A673 (cell line): ENCODE measurements around the gene IGFL3. TPM values are rescaled to one million over a fixed set of nuclear protein-coding genes. Genes with fewer than 3 reads are reported as not detected.

Experiments
- BruUV-seq: library from RNA; stranded (reverse); fragments of 400-500 nt; replicated peaks from 2 replicates; lab custom pipeline; 2021; lab: Mats Ljungman, UMichigan
- CTCF ChIA-PET: fragments of 300-600 bp; sonication (Branson Sonifier 250); formaldehyde crosslinking; loops from one replicate; lab custom pipeline; 2022; ENCODE audit warnings: antibody characterized with exemption; lab: Charles Lee
- POLR2A ChIA-PET: fragments of 300-600 bp; sonication (Branson Sonifier 250); formaldehyde crosslinking; loops from one replicate; lab custom pipeline; 2022; ENCODE audit warnings: antibody characterized with exemption; ENCODE audit not compliant: low non-redundant PET; lab: Charles Lee
- DNase-seq: peaks from one replicate; pipeline ENCODE4 v3.0.0-alpha.2; 2015; ENCODE audit warnings: low spot score
- H3K27ac ChIP-seq: fragments of 200-600 bp; sonication (generic); 2 replicates; pipeline ENCODE4 v1.5.1; 2016; ENCODE audit warnings: mixed run types, low read depth, mild to moderate bottlenecking, mixed read lengths, antibody characterized with exemption, low read length; ENCODE audit not compliant: poor library complexity, severe bottlenecking
- H3K27me3 ChIP-seq: fragments of 200-600 bp; sonication (generic); replicated peaks from 2 replicates; pipeline ENCODE4 v1.6.1; 2017; ENCODE audit warnings: mixed run types, low read depth, mild to moderate bottlenecking, mixed read lengths, antibody characterized with exemption, low read length; ENCODE audit not compliant: insufficient read depth, poor library complexity
- H3K36me3 ChIP-seq: fragments of 200-600 bp; sonication (generic); 2 replicates; pipeline ENCODE4 v1.6.1; 2016; ENCODE audit warnings: mixed run types, mild to moderate bottlenecking, mixed read lengths, antibody characterized with exemption, low read length; ENCODE audit not compliant: insufficient read depth, poor library complexity, severe bottlenecking
- H3K4me1 ChIP-seq: fragments of 200-600 bp; sonication (generic); 2 replicates; pipeline ENCODE4 v1.6.1; 2017; ENCODE audit warnings: mixed run types, mild to moderate bottlenecking, mixed read lengths, antibody characterized with exemption, low read length; ENCODE audit not compliant: insufficient read depth, poor library complexity, severe bottlenecking
- H3K4me3 ChIP-seq: fragments of 200-600 bp; sonication (generic); 2 replicates; pipeline ENCODE4 v1.5.1; 2016; ENCODE audit warnings: low read depth, mixed run types, mild to moderate bottlenecking, mixed read lengths, low read length; ENCODE audit not compliant: poor library complexity, severe bottlenecking
- H3K9me3 ChIP-seq: fragments of 200-600 bp; sonication (generic); 2 replicates; pipeline ENCODE4 v1.6.1; 2016; ENCODE audit warnings: mixed run types, low read depth, mild to moderate bottlenecking, mixed read lengths, antibody characterized with exemption, low read length; ENCODE audit not compliant: poor library complexity, severe bottlenecking
- EZH2 ChIP-seq: fragments of 200-600 bp; sonication (generic); IDR thresholded peaks from 2 replicates; pipeline ENCODE4 v1.6.1; 2017; ENCODE audit warnings: borderline replicate concordance, low read depth, mild to moderate bottlenecking, mixed read lengths, antibody characterized with exemption, low read length; ENCODE audit not compliant: poor library complexity, severe bottlenecking
- intact Hi-C: fragments of 100-400 bp; cut with micrococcal nuclease; formaldehyde crosslinking; loops from one replicate; pipeline ENCODE4 v1.10.0; 2022; ENCODE audit not compliant: unreplicated experiment
- total RNA-seq: library from RNA; stranded (reverse); gene quantifications from 2 replicates; pipeline ENCODE4 v1.2.3, GENCODE V29; 2021
- TF ChIP-seq, protein P1 (sequence below): fragments of 300-800, 200-600 bp; sonication (generic); conservative IDR thresholded peaks from 2 replicates; pipeline ENCODE4 v1.5.1; 2017; ENCODE audit warnings: low read depth, mild to moderate bottlenecking, antibody characterized with exemption, low read length, moderate library complexity, mixed read lengths

The IGFL3 gene
- total RNA-seq, 1 experiment from 2014 or later, result not detected

DNA sequence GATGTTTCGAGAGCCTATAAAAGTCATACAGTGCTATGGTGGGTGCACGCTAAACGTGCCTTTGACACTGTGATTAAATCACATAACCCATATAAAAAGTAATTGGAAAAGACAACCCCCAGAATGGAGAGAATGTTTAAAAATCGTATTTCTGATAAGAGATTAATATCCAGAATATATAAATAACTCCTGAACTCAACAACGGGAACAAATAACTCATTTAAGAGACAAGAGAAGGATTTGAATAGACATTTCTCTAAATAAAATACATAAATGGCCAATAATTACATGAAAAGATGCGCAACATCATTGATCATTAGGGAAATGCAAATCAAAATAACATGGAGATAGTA lies 46.7 kb downstream of the IGFL3 start:
- H3K27me3 ChIP-seq, result peaks cover 37% of the 10 kb centered on the region
- peak overlapping the region; percentile 57 for H3K4me3 ChIP-seq
- no peak overlapping the region for H3K27ac ChIP-seq
- TF ChIP-seq EZH2, result no peak
- TF ChIP-seq, protein P1, sequence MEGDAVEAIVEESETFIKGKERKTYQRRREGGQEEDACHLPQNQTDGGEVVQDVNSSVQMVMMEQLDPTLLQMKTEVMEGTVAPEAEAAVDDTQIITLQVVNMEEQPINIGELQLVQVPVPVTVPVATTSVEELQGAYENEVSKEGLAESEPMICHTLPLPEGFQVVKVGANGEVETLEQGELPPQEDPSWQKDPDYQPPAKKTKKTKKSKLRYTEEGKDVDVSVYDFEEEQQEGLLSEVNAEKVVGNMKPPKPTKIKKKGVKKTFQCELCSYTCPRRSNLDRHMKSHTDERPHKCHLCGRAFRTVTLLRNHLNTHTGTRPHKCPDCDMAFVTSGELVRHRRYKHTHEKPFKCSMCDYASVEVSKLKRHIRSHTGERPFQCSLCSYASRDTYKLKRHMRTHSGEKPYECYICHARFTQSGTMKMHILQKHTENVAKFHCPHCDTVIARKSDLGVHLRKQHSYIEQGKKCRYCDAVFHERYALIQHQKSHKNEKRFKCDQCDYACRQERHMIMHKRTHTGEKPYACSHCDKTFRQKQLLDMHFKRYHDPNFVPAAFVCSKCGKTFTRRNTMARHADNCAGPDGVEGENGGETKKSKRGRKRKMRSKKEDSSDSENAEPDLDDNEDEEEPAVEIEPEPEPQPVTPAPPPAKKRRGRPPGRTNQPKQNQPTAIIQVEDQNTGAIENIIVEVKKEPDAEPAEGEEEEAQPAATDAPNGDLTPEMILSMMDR, result no peak
- no peaks in the 10 kb centered on the region for H3K9me3 ChIP-seq
- ChIA-PET POLR2A (no interaction called here), CTCF (interaction anchor here (0.6 to 3.3 kb wide), 18 partner anchors 9 to 583 kb away, joined by 3 to 43 read pairs (median 4); partner anchors contain the start of genes CCDC61, DACT3, MYPOP and RSPH6A)
- no TSS peak for BruUV-seq
- H3K4me1 ChIP-seq, result peaks cover 22% of the 10 kb centered on the region
- no peaks in the 10 kb centered on the region for H3K36me3 ChIP-seq
- intact Hi-C loops, result loop anchor here (1.0 to 10.0 kb wide), 4 partner anchors 48 to 437 kb away; no protein-coding TSS in a partner anchor
- DNase-seq, result no peak

DNA sequence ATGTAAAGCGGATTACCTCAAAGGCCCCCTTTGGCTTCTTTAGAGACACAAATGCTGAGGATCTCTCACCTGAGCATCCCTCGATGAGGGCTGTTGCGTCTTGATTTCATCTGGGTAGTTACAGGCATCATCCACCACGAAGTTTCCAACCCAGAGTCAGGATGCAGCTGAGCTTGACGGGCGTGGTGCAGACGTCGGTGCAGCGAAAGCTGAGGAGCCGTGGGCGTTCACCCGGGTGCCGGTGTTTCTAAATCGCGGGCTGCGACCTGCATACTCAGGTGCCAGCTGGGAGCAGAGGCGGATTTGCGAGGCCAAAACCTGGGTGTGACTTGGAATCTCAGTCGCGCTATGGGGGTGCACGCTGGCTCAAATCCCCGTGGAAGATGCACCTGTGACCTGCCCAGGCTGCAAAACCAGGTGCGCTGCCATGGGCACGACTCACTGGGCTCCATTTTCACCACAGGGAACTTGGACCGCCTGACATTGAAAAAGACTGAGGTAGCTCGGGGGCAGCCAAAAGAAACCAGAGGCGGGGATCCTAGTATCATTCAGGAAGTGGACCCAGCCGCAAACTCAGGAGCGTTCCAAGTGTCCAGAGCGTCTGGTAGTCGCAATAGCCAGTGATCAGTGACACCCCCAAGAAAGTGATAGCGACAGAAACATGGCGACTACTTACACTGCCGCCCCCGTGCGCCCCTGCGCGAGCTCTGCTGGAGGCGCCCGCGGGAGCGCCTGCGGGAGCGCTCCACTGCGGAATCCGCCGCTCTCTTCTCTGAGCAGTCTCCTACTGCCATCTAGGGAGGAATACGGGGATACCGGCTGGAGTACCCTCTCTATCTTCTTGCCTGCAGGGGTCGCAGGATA lies 47.3 kb downstream of the IGFL3 start:
- H3K9me3 ChIP-seq, result no peaks in the 10 kb centered on the region
- H3K36me3 ChIP-seq, result no peaks in the 10 kb centered on the region
- TF ChIP-seq, protein P1, result peak; percentile 99
- TF ChIP-seq EZH2, result no peak
- no peak overlapping the region for H3K27ac ChIP-seq
- H3K27me3 ChIP-seq, result peaks cover 39% of the 10 kb centered on the region
- intact Hi-C loops, result loop anchor here (1.0 to 10.0 kb wide), 3 partner anchors 48 to 438 kb away; no protein-coding TSS in a partner anchor
- CTCF ChIA-PET, result interaction anchor here (0.6 to 3.3 kb wide), 11 partner anchors 9 to 741 kb away, joined by 3 to 43 read pairs (median 4); partner anchors contain the start of genes CCDC61 and RSPH6A
- peaks cover 22% of the 10 kb centered on the region for H3K4me1 ChIP-seq
- POLR2A ChIA-PET, result no interaction called here
- BruUV-seq, result no TSS peak
- DNase-seq, result peak; percentile 94
- H3K4me3 ChIP-seq, result peak overlapping the region; percentile 57

DNA sequence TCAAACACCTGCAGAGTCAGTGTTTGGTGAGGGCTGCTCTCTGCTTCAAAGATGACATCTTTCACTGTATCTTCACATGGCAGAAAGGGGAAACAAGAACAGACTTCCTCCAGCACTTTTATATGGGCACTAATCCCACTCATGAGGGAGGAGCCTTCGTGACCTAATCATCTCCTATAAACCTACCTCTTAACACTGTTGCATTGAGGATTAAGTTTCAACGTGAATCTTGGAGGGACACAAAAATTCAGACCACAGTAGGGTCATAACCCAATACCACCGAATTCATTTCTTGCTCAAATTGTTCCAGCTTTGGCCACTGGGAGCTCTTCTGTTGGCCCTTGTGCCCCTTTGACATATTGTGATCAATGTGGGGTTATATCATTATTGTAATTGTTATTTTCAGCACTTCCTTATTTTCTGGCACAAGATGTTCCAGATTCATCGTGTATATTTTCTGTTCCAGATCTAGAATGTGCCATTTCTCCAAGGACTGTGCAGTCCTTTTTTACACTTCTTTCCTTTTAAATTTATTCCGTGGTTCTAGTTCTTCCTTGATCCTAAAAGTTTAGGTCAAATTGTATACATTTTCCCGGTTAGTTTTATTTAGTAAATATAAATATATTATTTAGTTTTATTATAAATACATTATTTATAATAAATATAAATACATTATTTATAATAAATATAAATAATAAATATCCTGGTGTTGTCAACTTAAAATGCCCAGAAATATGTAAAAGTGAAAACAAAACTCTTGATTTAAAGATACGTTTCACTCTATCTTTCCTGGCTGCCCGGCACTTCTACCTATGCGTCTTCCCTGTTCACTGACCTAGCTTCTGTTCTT lies 48.2 kb downstream of the IGFL3 start:
- H3K27ac ChIP-seq, result no peak overlapping the region
- DNase-seq, result no peak
- H3K36me3 ChIP-seq, result no peaks in the 10 kb centered on the region
- H3K9me3 ChIP-seq, result no peaks in the 10 kb centered on the region
- no TSS peak for BruUV-seq
- CTCF ChIA-PET, result interaction anchor here (0.6 to 3.3 kb wide), 3 partner anchors 48 to 319 kb away, joined by 7 to 43 read pairs (median 21); no protein-coding TSS in a partner anchor
- H3K27me3 ChIP-seq, result peaks cover 39% of the 10 kb centered on the region
- peaks cover 22% of the 10 kb centered on the region for H3K4me1 ChIP-seq
- POLR2A ChIA-PET, result no interaction called here
- TF ChIP-seq EZH2, result no peak
- TF ChIP-seq, protein P1, result no peak; the same call in 1 of the 2 replicates
- intact Hi-C loops, result loop anchor here (10.0 kb wide), 2 partner anchors 319 to 439 kb away; no protein-coding TSS in a partner anchor
- peak overlapping the region; percentile 57 for H3K4me3 ChIP-seq
